Cardiac fibroblast (primary cell): ENCODE data around the gene XRCC5.

Experiments used
- DNase-seq, 2 donors: peaks; one replicate each; pipeline versions ENCODE4 v3.0.0 to v3.0.0-alpha.2; 2010; ENCODE audit warnings: low read depth in 2 of 2
- H3K4me3 ChIP-seq, 2 donors: replicated peaks in 1 of 2; 1 replicate in 1 of 2; 2 replicates in 1 of 2; pipeline ENCODE4 v1.5.1; 2011; ENCODE audit warnings: low read depth in 2 of 2, low read length in 2 of 2, mild to moderate bottlenecking in 2 of 2, moderate library complexity in 1 of 2
- CTCF ChIP-seq: IDR thresholded peaks from one replicate; pipeline ENCODE4 v1.5.1; 2011; ENCODE audit warnings: low read depth, mild to moderate bottlenecking, low read length, inconsistent platforms

The XRCC5 gene

GRCh38 chr2:216114382-216114713 lies 5.2 kb downstream of the XRCC5 start:
- H3K4me3 ChIP-seq: no peak overlapping the region
- DNase-seq: no peak
- no peak for TF ChIP-seq CTCF

GRCh38 chr2:216114714-216115531 lies 5.8 kb downstream of the XRCC5 start:
- H3K4me3 ChIP-seq: peak overlapping the region; percentile 28 to 52
- peak; percentile 83 for TF ChIP-seq CTCF
- DNase-seq: peak; percentile 100

GRCh38 chr2:216116418-216116817 lies 7.3 kb downstream of the XRCC5 start:
- TF ChIP-seq CTCF: no peak
- no peak overlapping the region for H3K4me3 ChIP-seq
- DNase-seq: no peak

- no peak for TF ChIP-seq CTCF
- DNase-seq: peak in 1 of 2 donors; percentile 33
Measured at GRCh38 chr2:216117561-216118340, 8.6 kb downstream of the XRCC5 start.

GRCh38 chr2:216118474-216118873 lies 9.3 kb downstream of the XRCC5 start:
- no peak overlapping the region for H3K4me3 ChIP-seq
- DNase-seq: no peak
- no peak for TF ChIP-seq CTCF

More at GRCh38 chr2:216117561-216118340, 8.6 kb downstream of the XRCC5 start:
- no peak overlapping the region for H3K4me3 ChIP-seq

GRCh38 chr2:216119146-216119545 lies 10.0 kb downstream of the XRCC5 start:
- DNase-seq: no peak

More at GRCh38 chr2:216119146-216119545, 10.0 kb downstream of the XRCC5 start:
- H3K4me3 ChIP-seq: no peak overlapping the region
- TF ChIP-seq CTCF: no peak
